GM06990 (cell line): ENCODE results near the gene SCN4B.

Source experiments
- DNase-seq: peaks from one replicate; pipeline ENCODE4 v3.0.0-alpha.2; 2011; ENCODE audit not compliant: insufficient read length; ENCODE audit errors: extremely low read depth
- H3K27me3 ChIP-seq: replicated peaks from 2 replicates; pipeline ENCODE4 v1.6.0; 2011; ENCODE audit warnings: low read length; ENCODE audit not compliant: control insufficient read depth, insufficient read depth
- H3K36me3 ChIP-seq: 2 replicates; pipeline ENCODE4 v1.5.1; 2011; ENCODE audit warnings: low read length; ENCODE audit not compliant: control insufficient read depth, insufficient read depth
- H3K4me3 ChIP-seq: replicated peaks from 2 replicates; pipeline ENCODE4 v1.5.1; 2011; ENCODE audit warnings: low read depth, mild to moderate bottlenecking, control low read depth, low read length
- TF ChIP-seq, protein P1 (sequence below): IDR thresholded peaks from 2 replicates; pipeline ENCODE4 v1.5.1; 2011; ENCODE audit warnings: low read length, control low read depth, mild to moderate bottlenecking, inconsistent platforms; ENCODE audit not compliant: insufficient read depth, poor library complexity, severe bottlenecking

SCN4B gene

DNA sequence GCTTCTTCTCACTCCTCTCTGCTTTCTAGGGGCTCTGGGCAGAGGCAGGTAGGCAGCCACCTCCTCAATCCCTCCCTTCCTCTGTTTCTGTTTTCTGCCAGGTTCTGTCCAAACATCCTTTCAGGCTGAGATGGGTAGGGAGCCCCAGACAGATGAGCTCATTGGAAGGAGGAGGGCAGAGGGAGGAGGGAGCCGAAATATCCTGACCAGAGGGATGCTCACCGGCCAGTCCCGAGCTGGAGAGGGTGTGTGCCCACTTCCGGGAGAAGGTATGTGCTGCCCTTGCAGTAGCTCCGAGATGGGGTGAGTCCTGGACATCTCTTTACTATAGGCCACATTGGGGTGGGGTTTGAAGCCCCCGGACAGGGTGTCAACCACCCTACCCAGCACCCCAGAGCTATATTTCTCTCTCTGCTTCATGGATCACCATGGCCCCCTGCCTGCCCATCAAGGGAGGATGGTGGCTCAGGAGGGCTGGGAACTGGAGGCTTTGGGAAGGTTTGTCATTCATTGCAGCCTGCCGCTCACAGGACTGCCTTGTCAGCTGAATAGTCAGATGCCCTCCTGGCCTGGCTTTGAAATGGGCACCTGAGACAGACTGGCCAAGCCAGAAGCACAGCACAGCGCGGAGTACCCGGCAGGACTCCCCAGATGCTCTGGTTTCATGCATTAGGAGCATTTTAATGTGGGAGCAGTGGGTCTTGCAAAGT, 4.7 kb upstream of the SCN4B start:
- H3K36me3 ChIP-seq, result no peaks in the 10 kb centered on the region
- H3K27me3 ChIP-seq, result peaks cover 6% of the 10 kb centered on the region
- H3K4me3 ChIP-seq, result no peak overlapping the region
- TF ChIP-seq, protein P1, sequence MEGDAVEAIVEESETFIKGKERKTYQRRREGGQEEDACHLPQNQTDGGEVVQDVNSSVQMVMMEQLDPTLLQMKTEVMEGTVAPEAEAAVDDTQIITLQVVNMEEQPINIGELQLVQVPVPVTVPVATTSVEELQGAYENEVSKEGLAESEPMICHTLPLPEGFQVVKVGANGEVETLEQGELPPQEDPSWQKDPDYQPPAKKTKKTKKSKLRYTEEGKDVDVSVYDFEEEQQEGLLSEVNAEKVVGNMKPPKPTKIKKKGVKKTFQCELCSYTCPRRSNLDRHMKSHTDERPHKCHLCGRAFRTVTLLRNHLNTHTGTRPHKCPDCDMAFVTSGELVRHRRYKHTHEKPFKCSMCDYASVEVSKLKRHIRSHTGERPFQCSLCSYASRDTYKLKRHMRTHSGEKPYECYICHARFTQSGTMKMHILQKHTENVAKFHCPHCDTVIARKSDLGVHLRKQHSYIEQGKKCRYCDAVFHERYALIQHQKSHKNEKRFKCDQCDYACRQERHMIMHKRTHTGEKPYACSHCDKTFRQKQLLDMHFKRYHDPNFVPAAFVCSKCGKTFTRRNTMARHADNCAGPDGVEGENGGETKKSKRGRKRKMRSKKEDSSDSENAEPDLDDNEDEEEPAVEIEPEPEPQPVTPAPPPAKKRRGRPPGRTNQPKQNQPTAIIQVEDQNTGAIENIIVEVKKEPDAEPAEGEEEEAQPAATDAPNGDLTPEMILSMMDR, result no peak
- DNase-seq, result no peak

DNA sequence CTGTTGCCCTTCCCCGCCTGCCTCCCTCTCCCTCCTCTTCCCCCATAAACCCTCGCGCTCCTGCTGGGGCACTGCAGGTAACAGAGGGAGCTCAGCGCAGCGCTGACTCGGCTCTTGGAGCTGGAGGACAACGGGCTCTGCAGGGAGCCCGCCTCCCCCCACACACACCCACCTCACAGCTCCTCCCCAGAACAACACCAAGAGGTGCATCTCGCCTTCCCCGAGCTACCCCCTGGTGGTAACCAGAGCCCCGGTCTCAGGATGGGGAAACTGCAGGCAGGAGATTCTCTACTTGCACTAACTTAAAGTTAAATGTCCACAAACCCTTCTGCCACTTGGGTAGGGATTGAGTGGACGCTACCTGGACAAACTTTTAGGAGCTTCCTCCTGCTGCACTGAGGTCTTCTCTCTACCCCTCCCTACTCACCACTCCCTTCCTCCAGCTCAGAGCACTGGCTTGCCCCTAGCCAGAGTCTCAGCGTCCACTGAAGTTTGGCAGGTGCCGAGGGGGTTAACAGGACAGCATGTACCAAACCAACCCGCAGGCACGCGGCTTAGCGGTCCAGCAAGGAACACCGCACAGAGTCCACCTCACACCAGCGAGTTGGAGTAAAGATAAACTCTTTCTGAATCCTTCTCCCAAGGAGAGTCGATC, 4.0 kb upstream of the SCN4B start:
- no peak for DNase-seq

DNA sequence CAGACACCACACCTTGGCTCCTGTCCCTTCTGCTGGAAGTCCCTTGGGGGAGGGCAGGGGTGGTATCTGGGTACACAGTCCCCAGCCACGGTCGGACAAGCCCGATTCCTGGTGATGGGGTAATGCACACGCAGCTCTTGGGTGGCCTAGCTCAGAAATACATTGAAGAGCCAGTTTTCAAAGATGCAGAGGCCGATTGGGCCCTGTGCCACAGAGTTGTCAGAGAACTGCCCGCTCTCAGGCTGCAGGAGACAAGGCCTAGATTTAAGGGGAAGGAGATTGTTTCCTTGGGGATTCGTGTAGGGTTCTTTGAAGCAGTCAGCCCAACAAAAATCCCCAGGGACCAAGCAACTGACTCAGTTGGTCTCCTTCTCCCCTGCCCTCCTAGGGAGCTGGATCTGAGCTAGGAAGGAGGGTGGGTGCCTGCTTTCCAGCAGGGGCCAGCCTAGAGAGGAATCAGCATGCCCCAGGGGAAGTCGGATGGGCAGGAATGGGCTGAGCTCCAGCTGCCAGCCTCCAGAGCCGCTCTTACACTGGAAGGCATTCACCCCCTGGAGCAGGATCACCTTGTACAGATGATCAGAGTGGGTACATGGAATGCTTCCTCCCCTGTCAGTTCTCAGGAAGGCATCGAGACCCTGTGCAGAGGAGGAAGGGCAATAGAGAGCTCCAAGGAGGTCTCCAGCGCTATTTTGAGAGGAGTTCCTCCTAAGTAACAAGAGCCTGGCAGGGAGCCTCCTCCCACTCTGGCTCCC, 3.3 kb upstream of the SCN4B start:
- no peak overlapping the region for H3K4me3 ChIP-seq
- TF ChIP-seq, protein P1, result no peak
- H3K36me3 ChIP-seq, result no peaks in the 10 kb centered on the region
- no peak for DNase-seq
- peaks cover 8% of the 10 kb centered on the region for H3K27me3 ChIP-seq

More for the DNA sequence above, 4.0 kb upstream of the SCN4B start:
- TF ChIP-seq, protein P1, result no peak
- Histone ChIP-seq H3K27me3 (peaks cover 8% of the 10 kb centered on the region), H3K4me3 (no peak overlapping the region), H3K36me3 (no peaks in the 10 kb centered on the region)

DNA sequence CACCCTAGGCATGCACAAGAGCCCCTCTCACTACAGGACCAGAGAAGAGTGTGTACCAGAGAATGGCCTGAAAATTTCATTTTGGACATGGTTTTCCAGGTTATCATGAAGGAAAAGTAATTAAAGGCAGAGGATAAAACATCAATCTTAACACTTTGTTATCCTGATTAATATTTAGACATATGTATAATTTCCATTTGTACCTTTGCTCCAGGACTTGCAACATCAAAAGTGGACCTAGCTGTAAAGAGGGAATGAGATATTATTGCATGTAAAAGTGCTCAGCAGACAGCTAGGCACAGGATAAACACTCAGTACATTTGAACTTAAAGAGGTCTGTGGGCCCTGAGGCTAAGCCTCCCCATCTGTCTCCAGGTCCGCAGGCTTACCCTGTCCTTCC, 2.0 kb upstream of the SCN4B start:
- no peak for DNase-seq
- H3K4me3 ChIP-seq, result no peak overlapping the region
- TF ChIP-seq, protein P1, result no peak
- no peaks in the 10 kb centered on the region for H3K36me3 ChIP-seq
- peaks cover 5% of the 10 kb centered on the region for H3K27me3 ChIP-seq

DNA sequence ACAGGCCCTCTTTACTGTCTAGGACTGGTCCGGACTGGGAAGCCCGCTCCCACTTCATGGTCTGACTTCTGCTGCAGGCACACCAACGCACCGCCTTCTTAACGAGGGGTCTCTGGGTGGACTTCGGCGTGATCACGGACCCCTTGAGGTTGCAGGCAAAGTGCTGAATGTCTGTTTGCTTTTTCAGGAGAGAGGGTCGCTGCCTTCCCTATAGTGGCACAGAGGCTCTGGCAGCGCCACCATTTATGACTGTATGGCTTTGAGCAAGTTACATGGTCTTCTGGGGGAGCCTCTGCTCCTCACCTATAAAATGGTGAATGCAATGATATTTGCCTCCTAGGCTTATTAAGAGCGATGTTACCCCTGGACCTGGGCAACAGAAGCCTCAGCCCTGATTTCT, 1.4 kb upstream of the SCN4B start:
- Histone ChIP-seq H3K4me3 (no peak overlapping the region), H3K36me3 (no peaks in the 10 kb centered on the region), H3K27me3 (peaks cover 5% of the 10 kb centered on the region)
- TF ChIP-seq, protein P1, result no peak
- DNase-seq, result no peak
